CD4-positive, alpha-beta T cell treated with Interleukin-2 at 100 ng/mL for 4 hours (primary cell): ENCODE data around the gene PLAC8.
"Not testable (repeated sequence)": the region's sequence is repeated elsewhere in the genome, so short reads cannot be mapped to it uniquely, and the experiment has no call there.

Experiments used
- DNase-seq: peaks from one replicate; pipeline ENCODE4 v3.0.0-alpha.2; 2020; ENCODE audit warnings: low spot score

Gene PLAC8

GRCh38 chr4:83112231-83112630, 2.3 kb downstream of the PLAC8 start:
- DNase-seq, result peak; percentile 31

- not testable (repeated sequence) for DNase-seq
Observed at GRCh38 chr4:83111751-83112141, 2.8 kb downstream of the PLAC8 start.

GRCh38 chr4:83110970-83111750, 3.4 kb downstream of the PLAC8 start:
- no peak for DNase-seq

GRCh38 chr4:83110223-83110945, 4.1 kb downstream of the PLAC8 start:
- peak; percentile 88 for DNase-seq

- peak; percentile 36 for DNase-seq
Observed at GRCh38 chr4:83109480-83110222, 4.9 kb downstream of the PLAC8 start.

GRCh38 chr4:83108101-83108861, 6.2 kb downstream of the PLAC8 start:
- peak; percentile 33 for DNase-seq

- peak; percentile 32 for DNase-seq
Observed at GRCh38 chr4:83107631-83108030, 6.9 kb downstream of the PLAC8 start.

- no peak for DNase-seq
Observed at GRCh38 chr4:83104991-83105390, 9.5 kb downstream of the PLAC8 start.

- no peak for DNase-seq
Observed at GRCh38 chr4:83096397-83096796, 18.1 kb downstream of the PLAC8 start.

GRCh38 chr4:83093060-83093640, 21.4 kb downstream of the PLAC8 start:
- DNase-seq, result no peak

- no peak for DNase-seq
Observed at GRCh38 chr4:83089410-83090157, 24.9 kb downstream of the PLAC8 start.

- not testable (repeated sequence) for DNase-seq
Observed at GRCh38 chr4:83084956-83085355, 29.6 kb downstream of the PLAC8 start.

GRCh38 chr4:83083925-83084475, 30.5 kb downstream of the PLAC8 start:
- peak; percentile 72 for DNase-seq

GRCh38 chr4:83082777-83083176, 31.8 kb downstream of the PLAC8 start:
- DNase-seq, result no peak

- DNase-seq, result no peak
Observed at GRCh38 chr4:83080561-83080960, 34.0 kb downstream of the PLAC8 start.

- DNase-seq, result no peak
Observed at GRCh38 chr4:83075311-83076095, 39.0 kb downstream of the PLAC8 start.

GRCh38 chr4:83074783-83075182, 39.7 kb downstream of the PLAC8 start:
- DNase-seq, result not testable (repeated sequence)

GRCh38 chr4:83074086-83074704, 40.3 kb downstream of the PLAC8 start:
- DNase-seq, result peak; percentile 89

GRCh38 chr4:83071116-83071515, 43.4 kb downstream of the PLAC8 start:
- DNase-seq, result no peak
